A549 (cell line): ENCODE measurements around the gene PADI2. TPM values are rescaled to one million over a fixed set of nuclear protein-coding genes. Genes with fewer than 3 reads are reported as not detected.

ENCODE experiments used
- ATAC-seq, 2 experiments: fragments of 200-7000 bp in 1 of 2; fragments of >200 bp in 1 of 2; cut with Nextera tagmentation in 1 of 2; cut with Tn5 transposase in 1 of 2; 3 replicates each; pipeline versions ENCODE4 v1.8.0 to v1.9.1; 2018 to 2020; ENCODE audit warnings: mild to moderate bottlenecking in 1 of 2, moderate library complexity in 1 of 2
- CTCF ChIA-PET: fragments of 300-600 bp; sonication (Branson Sonifier 250); formaldehyde crosslinking; extraction: SDS; loops from one replicate; lab custom pipeline; 2021; ENCODE audit warnings: antibody characterized with exemption, inconsistent platforms; lab: Yijun Ruan, JAX
- POLR2A ChIA-PET: fragments of 350-600 bp; formaldehyde crosslinking; extraction: SDS; loops from one replicate; lab custom pipeline; 2021; ENCODE audit warnings: antibody characterized with exemption, inconsistent platforms; lab: Yijun Ruan, JAX
- DNase-seq, 2 experiments: peaks; one replicate each; pipeline versions ENCODE4 v3.0.0 to v3.0.0-alpha.2; 2011 to 2016; ENCODE audit warnings: low read depth in 1 of 2, low spot score in 1 of 2
- FAIRE-seq: peaks from 2 replicates; lab custom pipeline; 2011; peaks lifted over from hg19 to GRCh38; lab: Jason Lieb, UNC
- H3K27ac ChIP-seq, 2 experiments: fragments of >200 bp; sonication (Bioruptor Twin); formaldehyde crosslinking; 3 replicates each; pipeline ENCODE4 v1.5.1; 2016 to 2017
- H3K4me1 ChIP-seq: fragments of >200 bp; sonication (Bioruptor Twin); formaldehyde crosslinking; 3 replicates; pipeline ENCODE4 v1.6.1; 2016
- H3K4me2 ChIP-seq: fragments of >200 bp; sonication (Bioruptor Twin); formaldehyde crosslinking; 3 replicates; pipeline ENCODE4 v1.6.1; 2016
- H3K4me3 ChIP-seq: fragments of >200 bp; sonication (Bioruptor Twin); formaldehyde crosslinking; 3 replicates; pipeline ENCODE4 v1.5.1; 2016
- H3K9me3 ChIP-seq: fragments of >200 bp; sonication (Bioruptor Twin); formaldehyde crosslinking; 3 replicates; pipeline ENCODE4 v1.6.1; 2016
- CEBPB ChIP-seq, 2 experiments: fragments of >200 bp in 1 of 2; sonication (Bioruptor Twin) in 1 of 2; formaldehyde crosslinking in 1 of 2; IDR thresholded peaks; 2 replicates each; pipeline ENCODE4 v1.6.1; 2012 to 2016
- EP300 ChIP-seq, 2 experiments: fragments of >200 bp; sonication (Bioruptor Twin); formaldehyde crosslinking; IDR thresholded peaks; 2 replicates in 1 of 2; 3 replicates in 1 of 2; pipeline ENCODE4 v1.6.1; 2016 to 2017
- FOSL2 ChIP-seq, 2 experiments: fragments of 450-650 bp in 1 of 2; fragments of >200 bp in 1 of 2; sonication (Bioruptor Twin) in 1 of 2; formaldehyde crosslinking; IDR thresholded peaks; 2 replicates each; pipeline versions ENCODE4 v1.5.0 to v1.6.1; 2016 to 2020; ENCODE audit warnings: mild to moderate bottlenecking in 1 of 2, moderate library complexity in 1 of 2
- FOXS1 ChIP-seq: fragments of 250-450 bp; sonication (Bioruptor Pico); IDR thresholded peaks from 2 replicates; pipeline ENCODE4 v1.5.0; 2020; ENCODE audit warnings: mild to moderate bottlenecking, moderate library complexity
- GATA3 ChIP-seq: IDR thresholded peaks from 2 replicates; pipeline ENCODE4 v1.6.1; 2012; ENCODE audit warnings: borderline replicate concordance
- HOXA7 ChIP-seq: fragments of 250-450 bp; sonication (Bioruptor Pico); IDR thresholded peaks from 2 replicates; pipeline ENCODE4 v1.5.0; 2020; ENCODE audit warnings: mild to moderate bottlenecking, moderate library complexity
- HOXB5 ChIP-seq: fragments of 250-450 bp; sonication (Bioruptor Pico); IDR thresholded peaks from 2 replicates; pipeline ENCODE4 v1.5.0; 2020; ENCODE audit warnings: mild to moderate bottlenecking, moderate library complexity
- JUN ChIP-seq, 2 experiments: fragments of >200 bp; sonication (Bioruptor Twin); formaldehyde crosslinking; IDR thresholded peaks; 2 replicates in 1 of 2; 3 replicates in 1 of 2; pipeline ENCODE4 v1.6.1; 2016 to 2017
- JUNB ChIP-seq: fragments of >200 bp; sonication (Bioruptor Twin); formaldehyde crosslinking; IDR thresholded peaks from 2 replicates; pipeline ENCODE4 v1.6.1; 2016
- NR3C1 ChIP-seq: fragments of >200 bp; sonication (Bioruptor Twin); formaldehyde crosslinking; IDR thresholded peaks from 3 replicates; pipeline ENCODE4 v1.6.1; 2017
- PHF8 ChIP-seq: fragments of 200-600 bp; sonication (generic); IDR thresholded peaks from 2 replicates; pipeline ENCODE4 v1.6.1; 2016; ENCODE audit warnings: low read depth, mild to moderate bottlenecking, antibody characterized with exemption, moderate library complexity, borderline replicate concordance
- RAD21 ChIP-seq, 2 experiments: fragments of >200 bp in 1 of 2; sonication (Bioruptor Twin) in 1 of 2; formaldehyde crosslinking in 1 of 2; IDR thresholded peaks in 1 of 2; conservative IDR thresholded peaks in 1 of 2; 2 replicates in 1 of 2; 3 replicates in 1 of 2; pipeline ENCODE4 v1.6.1; 2012 to 2018; ENCODE audit warnings: inconsistent platforms in 1 of 2
- RARB ChIP-seq: fragments of 250-450 bp; sonication (Bioruptor Pico); IDR thresholded peaks from 2 replicates; pipeline ENCODE4 v1.8.0; 2021; ENCODE audit warnings: mild to moderate bottlenecking, moderate library complexity
- SMC3 ChIP-seq: fragments of >200 bp; sonication (Bioruptor Twin); formaldehyde crosslinking; IDR thresholded peaks from 3 replicates; pipeline ENCODE4 v1.6.1; 2018; ENCODE audit warnings: inconsistent platforms
- WGBS: methylation state at CpG from one replicate; pipeline ENCODE4 v1.1.6; 2017; ENCODE audit errors: missing lambda C conversion rate; 5-methylcytosine and 5-hydroxymethylcytosine counted together
- polyA plus RNA-seq, 4 experiments: library from polyadenylated mRNA; depleted of rRNA in 3 of 4; stranded (reverse); fragments of >200 nt; fragmentation: RNase III in 1 of 4; extraction: RNeasy Plus Mini Kit Qiagen cat#74134 plus additional on column Dnase treatment in 1 of 4; gene quantifications; 2 replicates in 3 of 4; 3 replicates in 1 of 4; pipeline ENCODE4 v1.2.3, GENCODE V29; 2011 to 2017
- TF ChIP-seq, protein P1 (sequence below): IDR thresholded peaks from 2 replicates; pipeline ENCODE4 v1.6.1; 2012
- TF ChIP-seq, protein P2 (sequence below): IDR thresholded peaks from 2 replicates; pipeline ENCODE4 v1.6.1; 2012
- TF ChIP-seq, protein P3 (sequence below): fragments of 200-600 bp; sonication (generic); IDR thresholded peaks from 2 replicates; pipeline ENCODE4 v1.6.1; 2016; ENCODE audit warnings: antibody characterized with exemption, mild to moderate bottlenecking, moderate library complexity
- TF ChIP-seq, protein P4 (sequence below): fragments of >200 bp; sonication (Bioruptor Twin); formaldehyde crosslinking; IDR thresholded peaks from 3 replicates; pipeline ENCODE4 v1.5.1; 2016

The PADI2 gene
- polyA plus RNA-seq, 2 of the 4 experiments (the other 2 are of a cell fraction): 1.1 to 1.3 TPM

DNA sequence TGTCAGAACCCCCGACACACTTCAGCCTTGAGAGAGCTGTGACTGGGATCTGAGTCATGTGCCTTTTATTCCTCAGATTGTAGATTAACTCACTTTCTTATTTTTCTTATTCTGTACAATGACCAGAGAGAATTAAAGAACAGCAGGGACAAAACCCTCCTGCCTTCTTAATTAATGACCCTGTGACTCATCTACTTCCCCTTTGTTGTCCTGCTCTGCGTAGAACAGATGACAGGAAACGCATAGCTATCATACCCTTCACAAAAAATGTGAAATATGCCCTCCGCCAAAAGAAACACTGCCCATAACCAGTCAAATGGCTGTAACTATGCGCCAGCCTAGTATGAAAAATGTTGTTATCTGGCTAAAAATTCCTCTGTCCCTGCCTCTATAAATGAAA is 9.1 kb upstream of the PADI2 start:
- H3K4me3 ChIP-seq: no peak overlapping the region
- under 1% methylated on average over 5 of the region's 5 CpGs for WGBS
- H3K27ac ChIP-seq: peak overlapping the region; percentile 85 to 95
- CTCF ChIA-PET: interaction anchor here (0.7 to 13.4 kb wide), 6 partner anchors 41 to 276 kb away, joined by 3 to 380 read pairs (median 4); no protein-coding TSS in a partner anchor
- no peaks in the 10 kb centered on the region for H3K9me3 ChIP-seq
- peaks cover 36% of the 10 kb centered on the region for H3K4me1 ChIP-seq
- H3K4me2 ChIP-seq: peak overlapping the region; percentile 60
- peak; percentile 74 to 88 for DNase-seq
- TF ChIP-seq EP300 (IDR thresholded peaks at IDR 0.05) (peak; percentile 70 to 91; a peak in 3 of 5 replicates), NR3C1 (no peak), FOSL2 (IDR thresholded peaks at IDR 0.05) (peak; percentile 84), FOSL2 (CRISPR knock-in tag; IDR thresholded peaks at IDR 0.05) (peak; percentile 94), GATA3 (peak; percentile 96), HOXB5 (peak; percentile 84), SMC3 (0 out of 3 replicates have a peak, but pooled peaks have one; percentile 35), HOXA7 (CRISPR knock-in tag) (no peak), JUNB (peak; percentile 92), RARB (CRISPR knock-in tag) (no peak), PHF8 (no peak), FOXS1 (no peak), JUN (IDR thresholded peaks at IDR 0.05) (peak; percentile 77 to 81), RAD21 (conservative IDR thresholded peaks at IDR 0.05 in 1 of 2, IDR thresholded peaks at IDR 0.05 in 1 of 2) (peak; percentile 33 to 40; a peak in 4 of 5 replicates), CEBPB (IDR thresholded peaks at IDR 0.05) (0 out of 4 replicates have a peak, but pooled peaks of 1 of the 2 experiments have one; percentile 38)
- TF ChIP-seq, protein P1, sequence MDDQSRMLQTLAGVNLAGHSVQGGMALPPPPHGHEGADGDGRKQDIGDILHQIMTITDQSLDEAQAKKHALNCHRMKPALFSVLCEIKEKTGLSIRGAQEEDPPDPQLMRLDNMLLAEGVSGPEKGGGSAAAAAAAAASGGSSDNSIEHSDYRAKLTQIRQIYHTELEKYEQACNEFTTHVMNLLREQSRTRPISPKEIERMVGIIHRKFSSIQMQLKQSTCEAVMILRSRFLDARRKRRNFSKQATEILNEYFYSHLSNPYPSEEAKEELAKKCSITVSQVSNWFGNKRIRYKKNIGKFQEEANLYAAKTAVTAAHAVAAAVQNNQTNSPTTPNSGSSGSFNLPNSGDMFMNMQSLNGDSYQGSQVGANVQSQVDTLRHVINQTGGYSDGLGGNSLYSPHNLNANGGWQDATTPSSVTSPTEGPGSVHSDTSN: peak; percentile 79
- TF ChIP-seq, protein P2, sequence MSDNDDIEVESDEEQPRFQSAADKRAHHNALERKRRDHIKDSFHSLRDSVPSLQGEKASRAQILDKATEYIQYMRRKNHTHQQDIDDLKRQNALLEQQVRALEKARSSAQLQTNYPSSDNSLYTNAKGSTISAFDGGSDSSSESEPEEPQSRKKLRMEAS: peak; percentile 71
- peak; percentile 67 to 83; a peak in 5 of 6 replicates for ATAC-seq
- peak; percentile 93 for FAIRE-seq
- POLR2A ChIA-PET: interaction anchor here (0.7 to 2.7 kb wide), 6 partner anchors 74 to 121 kb away, joined by 3 to 20 read pairs (median 4); no protein-coding TSS in a partner anchor

DNA sequence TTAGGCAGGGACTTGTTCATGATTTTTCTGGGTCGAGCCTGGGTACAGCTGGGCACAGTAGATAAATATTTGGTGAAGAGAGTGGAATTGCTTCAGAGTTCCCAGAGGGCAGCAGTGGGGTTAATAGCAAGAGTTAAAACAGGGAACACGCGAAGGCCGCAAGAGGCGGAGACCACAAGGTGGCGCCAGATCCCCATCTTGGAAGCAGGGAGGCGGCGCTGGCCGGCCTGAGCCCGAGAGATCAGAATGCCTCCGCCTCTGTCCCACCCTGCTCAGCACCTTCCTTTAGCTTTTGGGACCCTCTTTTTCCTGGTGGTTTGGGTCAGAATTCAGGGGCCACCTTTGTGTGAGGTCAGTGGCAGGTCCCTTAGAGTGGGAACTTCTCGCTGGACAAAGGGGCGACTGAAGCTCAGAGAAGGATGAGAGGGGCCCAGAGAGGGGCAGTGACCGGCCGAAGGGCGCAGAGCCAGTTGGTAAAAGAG is 6.5 kb upstream of the PADI2 start:
- no peak for FAIRE-seq

More for the DNA sequence above, 6.5 kb upstream of the PADI2 start:
- Histone ChIP-seq H3K9me3 (no peaks in the 10 kb centered on the region), H3K27ac (peak overlapping the region; percentile 85 to 95), H3K4me3 (no peak overlapping the region), H3K4me1 (peaks cover 51% of the 10 kb centered on the region), H3K4me2 (peak overlapping the region; percentile 58)
- WGBS: 17% methylated on average over 13 of the region's 16 CpGs
- ChIA-PET CTCF (interaction anchor here (0.6 to 13.4 kb wide), 63 partner anchors 8 to 287 kb away, joined by 3 to 380 read pairs (median 5); partner anchors contain the start of gene SDHB), POLR2A (interaction anchor here (0.5 to 1.4 kb wide), 2 partner anchors 114 to 146 kb away, joined by 7 to 8 read pairs; no protein-coding TSS in a partner anchor)
- TF ChIP-seq FOSL2 (IDR thresholded peaks at IDR 0.05) (no peak), FOSL2 (CRISPR knock-in tag; IDR thresholded peaks at IDR 0.05) (no peak), RAD21 (conservative IDR thresholded peaks at IDR 0.05 in 1 of 2, IDR thresholded peaks at IDR 0.05 in 1 of 2) (peak; percentile 97 to 99), SMC3 (peak; percentile 99), CEBPB (IDR thresholded peaks at IDR 0.05) (peak in 1 of 2 experiments; percentile 76; a peak in 2 of 4 replicates), JUN (IDR thresholded peaks at IDR 0.05) (peak in 1 of 2 experiments; percentile 34; a peak in 1 of 5 replicates)
- TF ChIP-seq, protein P2: peak; percentile 40
- TF ChIP-seq, protein P3, sequence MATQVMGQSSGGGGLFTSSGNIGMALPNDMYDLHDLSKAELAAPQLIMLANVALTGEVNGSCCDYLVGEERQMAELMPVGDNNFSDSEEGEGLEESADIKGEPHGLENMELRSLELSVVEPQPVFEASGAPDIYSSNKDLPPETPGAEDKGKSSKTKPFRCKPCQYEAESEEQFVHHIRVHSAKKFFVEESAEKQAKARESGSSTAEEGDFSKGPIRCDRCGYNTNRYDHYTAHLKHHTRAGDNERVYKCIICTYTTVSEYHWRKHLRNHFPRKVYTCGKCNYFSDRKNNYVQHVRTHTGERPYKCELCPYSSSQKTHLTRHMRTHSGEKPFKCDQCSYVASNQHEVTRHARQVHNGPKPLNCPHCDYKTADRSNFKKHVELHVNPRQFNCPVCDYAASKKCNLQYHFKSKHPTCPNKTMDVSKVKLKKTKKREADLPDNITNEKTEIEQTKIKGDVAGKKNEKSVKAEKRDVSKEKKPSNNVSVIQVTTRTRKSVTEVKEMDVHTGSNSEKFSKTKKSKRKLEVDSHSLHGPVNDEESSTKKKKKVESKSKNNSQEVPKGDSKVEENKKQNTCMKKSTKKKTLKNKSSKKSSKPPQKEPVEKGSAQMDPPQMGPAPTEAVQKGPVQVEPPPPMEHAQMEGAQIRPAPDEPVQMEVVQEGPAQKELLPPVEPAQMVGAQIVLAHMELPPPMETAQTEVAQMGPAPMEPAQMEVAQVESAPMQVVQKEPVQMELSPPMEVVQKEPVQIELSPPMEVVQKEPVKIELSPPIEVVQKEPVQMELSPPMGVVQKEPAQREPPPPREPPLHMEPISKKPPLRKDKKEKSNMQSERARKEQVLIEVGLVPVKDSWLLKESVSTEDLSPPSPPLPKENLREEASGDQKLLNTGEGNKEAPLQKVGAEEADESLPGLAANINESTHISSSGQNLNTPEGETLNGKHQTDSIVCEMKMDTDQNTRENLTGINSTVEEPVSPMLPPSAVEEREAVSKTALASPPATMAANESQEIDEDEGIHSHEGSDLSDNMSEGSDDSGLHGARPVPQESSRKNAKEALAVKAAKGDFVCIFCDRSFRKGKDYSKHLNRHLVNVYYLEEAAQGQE: no peak
- TF ChIP-seq, protein P4, sequence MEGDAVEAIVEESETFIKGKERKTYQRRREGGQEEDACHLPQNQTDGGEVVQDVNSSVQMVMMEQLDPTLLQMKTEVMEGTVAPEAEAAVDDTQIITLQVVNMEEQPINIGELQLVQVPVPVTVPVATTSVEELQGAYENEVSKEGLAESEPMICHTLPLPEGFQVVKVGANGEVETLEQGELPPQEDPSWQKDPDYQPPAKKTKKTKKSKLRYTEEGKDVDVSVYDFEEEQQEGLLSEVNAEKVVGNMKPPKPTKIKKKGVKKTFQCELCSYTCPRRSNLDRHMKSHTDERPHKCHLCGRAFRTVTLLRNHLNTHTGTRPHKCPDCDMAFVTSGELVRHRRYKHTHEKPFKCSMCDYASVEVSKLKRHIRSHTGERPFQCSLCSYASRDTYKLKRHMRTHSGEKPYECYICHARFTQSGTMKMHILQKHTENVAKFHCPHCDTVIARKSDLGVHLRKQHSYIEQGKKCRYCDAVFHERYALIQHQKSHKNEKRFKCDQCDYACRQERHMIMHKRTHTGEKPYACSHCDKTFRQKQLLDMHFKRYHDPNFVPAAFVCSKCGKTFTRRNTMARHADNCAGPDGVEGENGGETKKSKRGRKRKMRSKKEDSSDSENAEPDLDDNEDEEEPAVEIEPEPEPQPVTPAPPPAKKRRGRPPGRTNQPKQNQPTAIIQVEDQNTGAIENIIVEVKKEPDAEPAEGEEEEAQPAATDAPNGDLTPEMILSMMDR: peak; percentile 92
- peak; percentile 79 to 87 for DNase-seq
- ATAC-seq: peak; percentile 90 to 92
